ENCODE results near the gene RORC. TPM values are rescaled to one million over a fixed set of nuclear protein-coding genes. Genes with fewer than 3 reads are reported as not detected.

RORC gene
- total RNA-seq, 1 donor from 2014 or later = not detected

- Mint-ChIP-seq H3K27me3 (peaks cover 18% of the 10 kb centered on the region), H3K27ac (no peak overlapping the region), H3K4me1 (ENCODE audit: low read depth) (peaks cover 2% of the 10 kb centered on the region), H3K9me3 (ENCODE audit: low read depth) (no peaks in the 10 kb centered on the region), H3K4me3 (ENCODE audit: low read depth) (no peak overlapping the region), H3K36me3 (ENCODE audit: insufficient read depth) (no peaks in the 10 kb centered on the region)
- TF ChIP-seq CTCF (IDR thresholded peaks at IDR 0.05; ENCODE audit: unreplicated experiment) = no peak
- DNase-seq (ENCODE audit: low spot score, unreplicated experiment) = no peak
Measured at GRCh38 chr1:151815716-151816327, 15.8 kb downstream of the RORC start.

- no peak for DNase-seq (ENCODE audit: low spot score, unreplicated experiment)
- Mint-ChIP-seq H3K27ac (no peak overlapping the region), H3K36me3 (ENCODE audit: insufficient read depth) (no peaks in the 10 kb centered on the region), H3K9me3 (ENCODE audit: low read depth) (no peaks in the 10 kb centered on the region), H3K4me3 (ENCODE audit: low read depth) (no peak overlapping the region), H3K27me3 (peaks cover 16% of the 10 kb centered on the region), H3K4me1 (ENCODE audit: low read depth) (peaks cover 2% of the 10 kb centered on the region)
- no peak for TF ChIP-seq CTCF (IDR thresholded peaks at IDR 0.05; ENCODE audit: unreplicated experiment)
Measured at GRCh38 chr1:151814971-151815545, 16.5 kb downstream of the RORC start.

- peaks cover 16% of the 10 kb centered on the region for H3K27me3 Mint-ChIP-seq
- H3K4me1 Mint-ChIP-seq (ENCODE audit: low read depth) = peaks cover 2% of the 10 kb centered on the region
- H3K9me3 Mint-ChIP-seq (ENCODE audit: low read depth) = no peaks in the 10 kb centered on the region
- no peak overlapping the region for H3K27ac Mint-ChIP-seq
- no peaks in the 10 kb centered on the region for H3K36me3 Mint-ChIP-seq (ENCODE audit: insufficient read depth)
- DNase-seq (ENCODE audit: low spot score, unreplicated experiment) = no peak
- TF ChIP-seq CTCF (IDR thresholded peaks at IDR 0.05; ENCODE audit: unreplicated experiment) = no peak
- H3K4me3 Mint-ChIP-seq (ENCODE audit: low read depth) = no peak overlapping the region
Measured at GRCh38 chr1:151814426-151814825, 17.2 kb downstream of the RORC start.

- no peaks in the 10 kb centered on the region for H3K36me3 Mint-ChIP-seq (ENCODE audit: insufficient read depth)
- H3K9me3 Mint-ChIP-seq (ENCODE audit: low read depth) = no peaks in the 10 kb centered on the region
- H3K4me3 Mint-ChIP-seq (ENCODE audit: low read depth) = no peak overlapping the region
- peaks cover 2% of the 10 kb centered on the region for H3K4me1 Mint-ChIP-seq (ENCODE audit: low read depth)
- TF ChIP-seq CTCF (IDR thresholded peaks at IDR 0.05; ENCODE audit: unreplicated experiment) = no peak
- DNase-seq (ENCODE audit: low spot score, unreplicated experiment) = no peak
- H3K27ac Mint-ChIP-seq = no peak overlapping the region
- peaks cover 20% of the 10 kb centered on the region for H3K27me3 Mint-ChIP-seq
Measured at GRCh38 chr1:151813271-151813977, 18.2 kb downstream of the RORC start.

- no peak for TF ChIP-seq CTCF (IDR thresholded peaks at IDR 0.05; ENCODE audit: unreplicated experiment)
- Mint-ChIP-seq H3K9me3 (ENCODE audit: low read depth) (no peaks in the 10 kb centered on the region), H3K4me1 (ENCODE audit: low read depth) (no peaks in the 10 kb centered on the region), H3K27me3 (peaks cover 29% of the 10 kb centered on the region), H3K36me3 (ENCODE audit: insufficient read depth) (no peaks in the 10 kb centered on the region), H3K4me3 (ENCODE audit: low read depth) (no peak overlapping the region), H3K27ac (no peak overlapping the region)
- DNase-seq (ENCODE audit: low spot score, unreplicated experiment) = no peak
Measured at GRCh38 chr1:151811181-151811580, 20.4 kb downstream of the RORC start.
